Measurements from ENCODE around the gene HFM1.

Gene HFM1

GRCh38 chr1:91244737-91245136 is 159.9 kb downstream of the HFM1 start:
- DNase-seq (ENCODE audit: low read depth in 2 of 2): no peak

- DNase-seq (ENCODE audit: low read depth in 2 of 2): no peak
Measured at GRCh38 chr1:91243171-91243570, 161.5 kb downstream of the HFM1 start.

DNA sequence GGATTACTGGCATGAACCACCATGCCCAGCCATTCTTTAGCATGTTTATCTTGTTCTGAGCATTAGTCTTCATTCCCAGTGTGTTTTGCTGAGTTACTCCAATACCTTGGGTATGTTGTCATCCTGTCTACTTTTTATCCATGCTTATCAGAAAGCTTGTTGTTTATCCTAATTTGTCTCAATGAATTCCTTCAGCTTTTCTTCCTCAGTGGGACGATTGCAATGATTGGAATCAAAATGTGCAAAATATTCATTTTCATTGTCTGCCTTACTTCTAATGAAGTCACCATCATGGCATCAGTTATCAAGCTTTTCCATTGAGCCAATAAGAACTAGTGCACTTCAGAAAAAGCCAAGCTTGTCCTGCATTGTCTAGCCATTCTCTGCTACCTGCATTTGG is 170.5 kb downstream of the HFM1 start:
- DNase-seq (ENCODE audit: low read depth in 2 of 2): no peak

DNA sequence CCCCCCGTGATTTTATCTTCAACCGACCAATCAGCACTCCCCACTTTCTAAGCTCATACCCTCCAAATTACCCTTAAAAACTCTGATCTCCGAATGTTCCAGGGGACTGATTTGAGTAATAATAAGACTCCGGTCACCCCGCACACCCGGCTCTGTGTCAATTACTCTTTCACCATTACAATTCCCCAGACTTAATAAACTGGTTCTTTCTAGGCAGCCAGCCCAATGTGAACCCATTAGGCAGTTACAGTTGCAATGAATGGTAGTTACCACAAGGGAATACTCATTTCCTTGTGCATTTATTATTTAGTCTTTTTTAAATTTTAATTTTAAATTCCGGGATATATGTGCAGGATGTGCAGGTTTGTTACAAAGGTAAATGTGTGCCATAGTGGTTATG is 177.9 kb downstream of the HFM1 start:
- no peak for DNase-seq (ENCODE audit: low read depth in 2 of 2)

GRCh38 chr1:91224878-91225277 is 179.8 kb downstream of the HFM1 start:
- no peak for DNase-seq (ENCODE audit: low read depth in 2 of 2)

GRCh38 chr1:91221017-91221416 is 183.6 kb downstream of the HFM1 start:
- DNase-seq (ENCODE audit: low read depth in 2 of 2): no peak

DNA sequence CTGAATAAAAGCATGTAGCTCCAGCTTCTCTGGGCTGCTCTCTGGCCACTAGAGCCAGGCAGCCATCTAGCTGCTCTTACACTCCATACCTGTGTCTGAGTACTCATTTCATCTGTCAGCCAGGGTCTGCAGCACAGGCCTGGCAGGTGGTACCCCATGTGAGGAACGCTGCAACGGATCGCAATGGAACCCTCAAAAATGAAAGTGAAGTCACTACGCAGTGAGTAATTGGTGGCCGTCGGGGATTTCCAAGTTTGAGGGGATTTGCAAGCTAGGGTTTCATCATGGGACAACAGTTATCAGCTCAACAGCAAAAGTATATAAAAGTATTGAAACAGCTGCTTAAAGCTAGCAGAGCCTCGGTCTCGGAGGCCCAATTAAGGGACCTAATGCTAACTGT is 186.7 kb downstream of the HFM1 start:
- no peak for DNase-seq (ENCODE audit: low read depth in 2 of 2)
